HepG2 (cell line): ENCODE data around the gene ATP8A2. TPM values are rescaled to one million over a fixed set of nuclear protein-coding genes. Genes with fewer than 3 reads are reported as not detected.

Experiments used
- ATAC-seq: fragments of 200-7000 bp; cut with Tn5 transposase; 3 replicates; pipeline ENCODE4 v1.9.1; 2020; ENCODE audit warnings: mild to moderate bottlenecking, moderate library complexity
- BruUV-seq: library from RNA; stranded (reverse); fragments of 400-500 nt; replicated peaks from 2 replicates; lab custom pipeline; 2021; lab: Mats Ljungman, UMichigan
- CTCF ChIA-PET: fragments of 300-600 bp; formaldehyde crosslinking; extraction: SDS; loops from one replicate; lab custom pipeline; 2021; ENCODE audit warnings: low total read pairs, inconsistent platforms, low intra/inter-chr PET ratio; lab: Yijun Ruan, JAX
- POLR2A ChIA-PET: fragments of 350-600 bp; sonication (Branson Sonifier 250); formaldehyde crosslinking; loops from one replicate; lab custom pipeline; 2020; ENCODE audit warnings: antibody characterized with exemption, inconsistent platforms; lab: Yijun Ruan, JAX
- DNase-seq: peaks from one replicate; pipeline ENCODE4 v3.0.0-alpha.2; 2015; ENCODE audit warnings: low spot score
- FAIRE-seq: peaks from 3 replicates; lab custom pipeline; 2011; peaks lifted over from hg19 to GRCh38; lab: Jason Lieb, UNC
- H2AFZ ChIP-seq: one replicate; pipeline ENCODE4 v1.6.1; 2011; ENCODE audit warnings: low read length, inconsistent platforms
- H3K27ac ChIP-seq: fragments of 300-600 bp; 3 replicates; pipeline ENCODE4 v1.8.0; 2011; ENCODE audit warnings: mixed run types, mild to moderate bottlenecking, mixed read lengths, low read length, inconsistent platforms; ENCODE audit not compliant: insufficient read depth; ENCODE audit errors: extremely low read length
- H3K27me3 ChIP-seq, 2 experiments: fragments of 200-600 bp in 1 of 2; 2 replicates in 1 of 2; 3 replicates in 1 of 2; pipeline versions ENCODE4 v1.6.0 to v1.8.0; 2011; ENCODE audit warnings: low read length in 2 of 2, mild to moderate bottlenecking in 2 of 2, moderate library complexity in 2 of 2, inconsistent platforms in 1 of 2; ENCODE audit not compliant: insufficient read depth in 2 of 2, control insufficient read depth in 1 of 2
- H3K36me3 ChIP-seq, 2 experiments: fragments of 200-600 bp in 1 of 2; replicated peaks in 1 of 2; 2 replicates in 1 of 2; 3 replicates in 1 of 2; pipeline versions ENCODE4 v1.5.1 to v1.8.0; 2011; ENCODE audit warnings: low read length in 2 of 2, inconsistent platforms in 1 of 2; ENCODE audit not compliant: insufficient read depth in 2 of 2, control insufficient read depth in 1 of 2
- H3K4me1 ChIP-seq: 2 replicates; pipeline ENCODE4 v1.5.1; 2012; ENCODE audit warnings: low read length, inconsistent platforms; ENCODE audit not compliant: insufficient read depth
- H3K4me2 ChIP-seq: 2 replicates; pipeline ENCODE4 v1.6.0; 2011; ENCODE audit warnings: low read depth, low read length, inconsistent platforms
- H3K4me3 ChIP-seq, 3 experiments: fragments of 200-600 bp in 1 of 3; sonication (generic), shearing (Covaris generic) in 1 of 3; replicated peaks in 1 of 3; 2 replicates each; pipeline ENCODE4 v1.5.1; 2011 to 2016; ENCODE audit warnings: low read length in 3 of 3, inconsistent platforms in 2 of 3, low read depth in 2 of 3, mild to moderate bottlenecking in 2 of 3, control low read depth in 1 of 3, mixed read lengths in 1 of 3; ENCODE audit not compliant: insufficient read depth in 1 of 3
- H3K79me2 ChIP-seq: one replicate; pipeline ENCODE4 v1.6.1; 2011; ENCODE audit warnings: low read length, inconsistent platforms; ENCODE audit not compliant: insufficient read depth
- H3K9ac ChIP-seq: 2 replicates; pipeline ENCODE4 v1.6.0; 2011; ENCODE audit warnings: mild to moderate bottlenecking, low read depth, low read length, inconsistent platforms; ENCODE audit not compliant: insufficient read depth
- H3K9me3 ChIP-seq: 2 replicates; pipeline ENCODE4 v1.5.1; 2012; ENCODE audit warnings: mild to moderate bottlenecking, low read length
- H4K20me1 ChIP-seq: 2 replicates; pipeline ENCODE4 v1.6.0; 2011; ENCODE audit warnings: inconsistent platforms, mild to moderate bottlenecking, low read length, moderate library complexity; ENCODE audit not compliant: insufficient read depth
- ARNTL ChIP-seq: sonication (generic); formaldehyde crosslinking; IDR thresholded peaks from 2 replicates; pipeline ENCODE4 v1.4.0; 2020; ENCODE audit warnings: mild to moderate bottlenecking, missing genetic modification reagents
- CAMTA2 ChIP-seq: sonication (generic); formaldehyde crosslinking; IDR thresholded peaks from 2 replicates; pipeline ENCODE4 v1.4.0; 2020; ENCODE audit warnings: mild to moderate bottlenecking, missing genetic modification reagents, borderline replicate concordance
- TEF ChIP-seq: sonication (generic); formaldehyde crosslinking; IDR thresholded peaks from 2 replicates; pipeline ENCODE4 v1.5.0; 2020; ENCODE audit warnings: missing genetic modification reagents
- ZNF281 ChIP-seq: sonication (generic); formaldehyde crosslinking; IDR thresholded peaks from 2 replicates; pipeline ENCODE4 v1.4.0; 2020; ENCODE audit warnings: missing genetic modification reagents, borderline replicate concordance
- ZNF326 ChIP-seq: sonication (generic); formaldehyde crosslinking; IDR thresholded peaks from 2 replicates; pipeline ENCODE4 v1.4.0; 2020; ENCODE audit warnings: missing genetic modification reagents, borderline replicate concordance
- ZSCAN29 ChIP-seq: sonication (generic); formaldehyde crosslinking; conservative IDR thresholded peaks from 2 replicates; pipeline ENCODE4 v1.4.0; 2020; ENCODE audit warnings: mild to moderate bottlenecking, missing genetic modification reagents
- WGBS: methylation state at CpG from one replicate; pipeline ENCODE4 v1.1.6; 2017; ENCODE audit warnings: low lambda C conversion rate; 5-methylcytosine and 5-hydroxymethylcytosine counted together
- in situ Hi-C: cut with HindIII; loops from 2 replicates; pipeline ENCODE4 v1.10.0; 2017; ENCODE audit warnings: low pct_unique_long_range_greater_than_20kb; ENCODE audit not compliant: extremely low pct_ligation_motif_present
- intact Hi-C: fragments of 100-400 bp; cut with micrococcal nuclease; formaldehyde crosslinking; loops from one replicate; pipeline ENCODE4 v1.10.0; 2022; ENCODE audit not compliant: unreplicated experiment
- polyA plus RNA-seq, 8 experiments: library from polyadenylated mRNA; depleted of rRNA in 3 of 8; stranded (reverse) in 7 of 8; unstranded in 1 of 8; fragments of >200 nt; fragmentation: Illumina TruSeq in 4 of 8; extraction: Trizol in 4 of 8; gene quantifications; 2 replicates each; pipeline versions ENCODE4 v1.2.1 to v1.2.3, GENCODE V29; 2011 to 2016; ENCODE audit warnings: low read depth in 4 of 8, missing spikeins in 1 of 8, mixed read lengths in 1 of 8; ENCODE audit not compliant: insufficient read depth in 1 of 8
- total RNA-seq, 5 experiments: library from RNA; depleted of rRNA; stranded (reverse); fragments of >200 nt; fragmentation: Illumina TruSeq; extraction: Trizol; gene quantifications; 2 replicates each; pipeline ENCODE4 v1.2.3, GENCODE V29; 2016; ENCODE audit warnings: low read depth in 1 of 5

ATP8A2 gene
- total and polyA plus RNA-seq, 2 of the 13 experiments (the other 11 are each of a cell fraction or from before 2014, with no cell fraction given) = 0.09 TPM; not detected in 1

- ATAC-seq (no peak), FAIRE-seq (no peak), DNase-seq (no peak)
- H3K4me1 ChIP-seq = no peaks in the 10 kb centered on the region
- TF ChIP-seq ZNF281 (CRISPR knock-in tag) = no peak
- TF ChIP-seq ARNTL = no peak
- TF ChIP-seq ZSCAN29 (CRISPR knock-in tag) = no peak
- no peak for TF ChIP-seq ZNF326 (CRISPR knock-in tag)
- in situ Hi-C loops = no loop called here
- intact Hi-C loops = no loop called here
- peaks cover 0 to 11% of the 10 kb centered on the region in 2 experiments; a peak in 2 of 5 replicates for H3K27me3 ChIP-seq
- H3K9ac ChIP-seq = no peak overlapping the region
- CTCF ChIA-PET = no interaction called here
- POLR2A ChIA-PET = no interaction called here
- no peak overlapping the region for H3K27ac ChIP-seq
- no TSS peak for BruUV-seq
- H3K4me2 ChIP-seq = no peak overlapping the region
- no peaks in the 10 kb centered on the region for H3K9me3 ChIP-seq
- under 1% methylated on average over 4 of the region's 4 CpGs for WGBS
- no peak overlapping the region for H2AFZ ChIP-seq
- H3K4me3 ChIP-seq = no peak overlapping the region
- no peaks in the 10 kb centered on the region for H3K79me2 ChIP-seq
- no peaks in the 10 kb centered on the region for H4K20me1 ChIP-seq
- H3K36me3 ChIP-seq = no peaks in the 10 kb centered on the region
Observed at GRCh38 chr13:26030331-26030730, 658.6 kb downstream of the ATP8A2 start.

- Histone ChIP-seq H3K27me3 (no peaks in the 10 kb centered on the region; a peak in 2 of 5 replicates), H3K27ac (no peak overlapping the region), H3K4me2 (no peak overlapping the region), H4K20me1 (no peaks in the 10 kb centered on the region), H2AFZ (no peak overlapping the region), H3K4me1 (no peaks in the 10 kb centered on the region), H3K79me2 (no peaks in the 10 kb centered on the region), H3K4me3 (no peak overlapping the region), H3K36me3 (no peaks in the 10 kb centered on the region), H3K9ac (no peak overlapping the region), H3K9me3 (no peaks in the 10 kb centered on the region)
- no peak for FAIRE-seq
- BruUV-seq = no TSS peak
- no peak for ATAC-seq
- 3% methylated on average over 3 of the region's 3 CpGs for WGBS
- POLR2A ChIA-PET = no interaction called here
- CTCF ChIA-PET = no interaction called here
- no peak for DNase-seq
- in situ Hi-C loops = no loop called here
- TF ChIP-seq CAMTA2 = no peak
- TF ChIP-seq TEF (CRISPR knock-in tag) = no peak
- intact Hi-C loops = no loop called here
Observed at GRCh38 chr13:26034018-26034417, 662.2 kb downstream of the ATP8A2 start.
